Liver (tissue), 3 donors: ENCODE measurements around the gene SLC25A48.

Experiments
- CTCF ChIP-seq: fragments of 150-350 bp; IDR thresholded peaks from 2 replicates; pipeline ENCODE4 v1.5.1; 2017; ENCODE audit warnings: improper control_type of control experiment, low read depth, low read length; ENCODE audit not compliant: missing input control
- GABPA ChIP-seq, 2 donors: IDR thresholded peaks in 1 of 2; conservative IDR thresholded peaks in 1 of 2; 2 replicates each; pipeline ENCODE4 v1.6.1; 2016; ENCODE audit warnings: antibody characterized with exemption in 2 of 2, mild to moderate bottlenecking in 1 of 2, moderate library complexity in 1 of 2
- REST ChIP-seq: IDR thresholded peaks from 2 replicates; pipeline ENCODE4 v1.6.1; 2016; ENCODE audit warnings: antibody characterized with exemption, mild to moderate bottlenecking
- SP1 ChIP-seq: IDR thresholded peaks from 2 replicates; pipeline ENCODE4 v1.6.1; 2018; ENCODE audit warnings: antibody characterized with exemption, mild to moderate bottlenecking
- TAF1 ChIP-seq: conservative IDR thresholded peaks from 2 replicates; pipeline ENCODE4 v1.6.1; 2016; ENCODE audit warnings: antibody characterized with exemption, mild to moderate bottlenecking
- donor health status: healthy.
- donor health status: healthy.

GRCh38 chr5:135850231-135850630, 15.8 kb downstream of the SLC25A48 start:
- TF ChIP-seq CTCF (no peak), GABPA (IDR thresholded peaks at IDR 0.05 in 1 of 2, conservative IDR thresholded peaks at IDR 0.05 in 1 of 2) (no peak), TAF1 (no peak), REST (no peak), SP1 (no peak)
